H1 (cell line): ENCODE data around the gene MEGF11. TPM values are rescaled to one million over a fixed set of nuclear protein-coding genes. Genes with fewer than 3 reads are reported as not detected.

Experiments
- CTCF ChIA-PET: fragments of 300-600 bp; sonication (Branson Sonifier 250); formaldehyde crosslinking; loops from one replicate; lab custom pipeline; 2021; ENCODE audit not compliant: partially characterized antibody; lab: Charles Lee
- POLR2A ChIA-PET: fragments of 300-600 bp; sonication (Branson Sonifier 250); formaldehyde crosslinking; loops from one replicate; lab custom pipeline; 2021; ENCODE audit warnings: inconsistent platforms; ENCODE audit not compliant: partially characterized antibody; lab: Charles Lee
- DNase-seq, 2 experiments: peaks; one replicate each; pipeline versions ENCODE4 v3.0.0 to v3.0.0-alpha.2; 2010 to 2022; ENCODE audit warnings: low spot score in 2 of 2, low read depth in 1 of 2, mixed read lengths in 1 of 2
- FAIRE-seq: peaks from 2 replicates; lab custom pipeline; 2011; peaks lifted over from hg19 to GRCh38; lab: Jason Lieb, UNC
- H2AFZ ChIP-seq: 2 replicates; pipeline ENCODE4 v1.8.1; 2012; ENCODE audit warnings: low read length, inconsistent platforms
- H2AK5ac ChIP-seq: 2 replicates; pipeline ENCODE4 v1.6.1; 2013; ENCODE audit warnings: low read depth, low read length
- H2BK120ac ChIP-seq: replicated peaks from 2 replicates; pipeline ENCODE3; 2013; ENCODE audit warnings: low read depth, low read length, inconsistent platforms
- H2BK12ac ChIP-seq: 2 replicates; pipeline ENCODE4 v1.6.1; 2013; ENCODE audit warnings: low read depth, low read length
- H2BK15ac ChIP-seq: 2 replicates; pipeline ENCODE4 v1.6.1; 2013; ENCODE audit warnings: low read length
- H2BK20ac ChIP-seq: 2 replicates; pipeline ENCODE4 v1.6.1; 2013; ENCODE audit warnings: low read length
- H2BK5ac ChIP-seq: 2 replicates; pipeline ENCODE4 v1.6.1; 2013; ENCODE audit warnings: low read depth, low read length
- H3K14ac ChIP-seq: 2 replicates; pipeline ENCODE4 v1.6.1; 2013; ENCODE audit warnings: inconsistent platforms; ENCODE audit not compliant: insufficient read length
- H3K18ac ChIP-seq: 2 replicates; pipeline ENCODE4 v1.6.1; 2013; ENCODE audit warnings: low read length; ENCODE audit errors: extremely low read depth
- H3K23ac ChIP-seq: 2 replicates; pipeline ENCODE4 v1.6.1; 2013; ENCODE audit warnings: inconsistent platforms; ENCODE audit not compliant: insufficient read length
- H3K23me2 ChIP-seq: 2 replicates; pipeline ENCODE4 v1.6.1; 2013; ENCODE audit warnings: low read depth, low read length
- H3K27ac ChIP-seq: 2 replicates; pipeline ENCODE4 v1.6.1; 2011; ENCODE audit warnings: low read depth, low read length, inconsistent platforms
- H3K27me3 ChIP-seq, 4 experiments: replicated peaks in 1 of 4; 1 replicate in 1 of 4; 2 replicates in 3 of 4; pipeline versions ENCODE4 v1.6.1 to v1.8.1; 2011 to 2013; ENCODE audit warnings: low read length in 3 of 4, mild to moderate bottlenecking in 3 of 4, inconsistent platforms in 2 of 4, mixed read lengths in 2 of 4, moderate library complexity in 1 of 4; ENCODE audit not compliant: control insufficient read depth in 3 of 4, insufficient read depth in 3 of 4; ENCODE audit errors: extremely low read depth in 1 of 4
- H3K36me3 ChIP-seq, 4 experiments: 2 replicates each; pipeline versions ENCODE4 v1.6.1 to v1.8.1; 2011 to 2013; ENCODE audit warnings: mild to moderate bottlenecking in 4 of 4, low read length in 3 of 4, moderate library complexity in 2 of 4, control low read depth in 1 of 4, inconsistent platforms in 1 of 4; ENCODE audit not compliant: insufficient read depth in 4 of 4, control insufficient read depth in 2 of 4
- H3K4ac ChIP-seq: replicated peaks from 2 replicates; pipeline ENCODE3; 2013; ENCODE audit warnings: low read length, low read depth, mixed read lengths, inconsistent platforms; ENCODE audit not compliant: insufficient read length
- H3K4me1 ChIP-seq, 4 experiments: replicated peaks in 1 of 4; 1 replicate in 1 of 4; 2 replicates in 3 of 4; pipeline versions ENCODE4 v1.6.1 to v1.8.1; 2011 to 2013; ENCODE audit warnings: low read length in 3 of 4, inconsistent platforms in 2 of 4, mixed read lengths in 1 of 4; ENCODE audit not compliant: insufficient read depth in 4 of 4, control insufficient read depth in 3 of 4
- H3K4me2 ChIP-seq, 2 experiments: 2 replicates each; pipeline versions ENCODE4 v1.6.1 to v1.8.1; 2011 to 2013; ENCODE audit warnings: low read depth in 2 of 2, low read length in 2 of 2, control low read depth in 1 of 2, inconsistent platforms in 1 of 2, mild to moderate bottlenecking in 1 of 2; ENCODE audit not compliant: insufficient read depth in 1 of 2
- H3K4me3 ChIP-seq, 4 experiments: fragments of 200-600, 300-600 bp in 1 of 4; sonication (generic), shearing (Covaris generic), sonication (Bioruptor Twin) in 1 of 4; 2 replicates each; pipeline versions ENCODE4 v1.5.1 to v1.8.1; 2011 to 2016; ENCODE audit warnings: low read length in 4 of 4, low read depth in 3 of 4, control low read depth in 2 of 4, inconsistent platforms in 2 of 4, mild to moderate bottlenecking in 2 of 4, mixed read lengths in 1 of 4, moderate library complexity in 1 of 4; ENCODE audit not compliant: insufficient read depth in 2 of 4; ENCODE audit errors: extremely low read depth in 1 of 4
- H3K56ac ChIP-seq: replicated peaks from 2 replicates; pipeline ENCODE3; 2013; ENCODE audit warnings: low read depth, mild to moderate bottlenecking, mixed read lengths, low read length, inconsistent platforms; ENCODE audit not compliant: insufficient read length
- H3K79me1 ChIP-seq: 2 replicates; pipeline ENCODE4 v1.6.1; 2013; ENCODE audit warnings: low read depth, low read length, control low read depth
- H3K79me2 ChIP-seq, 2 experiments: 2 replicates each; pipeline versions ENCODE4 v1.6.1 to v1.8.1; 2012 to 2013; ENCODE audit warnings: low read length in 2 of 2, mild to moderate bottlenecking in 2 of 2, inconsistent platforms in 1 of 2; ENCODE audit not compliant: insufficient read depth in 2 of 2, control insufficient read depth in 1 of 2
- H3K9ac ChIP-seq, 4 experiments: replicated peaks in 1 of 4; 1 replicate in 1 of 4; 2 replicates in 3 of 4; pipeline versions ENCODE4 v1.6.1 to v1.8.1; 2011 to 2013; ENCODE audit warnings: low read depth in 3 of 4, low read length in 3 of 4, control low read depth in 2 of 4, mild to moderate bottlenecking in 2 of 4, moderate library complexity in 2 of 4, inconsistent platforms in 1 of 4; ENCODE audit errors: extremely low read depth in 1 of 4
- H3K9me3 ChIP-seq, 2 experiments: 2 replicates each; pipeline versions ENCODE4 v1.6.1 to v1.8.1; 2012 to 2013; ENCODE audit warnings: mild to moderate bottlenecking in 2 of 2, moderate library complexity in 2 of 2, control low read depth in 1 of 2, inconsistent platforms in 1 of 2, low read depth in 1 of 2, low read length in 1 of 2, mixed read lengths in 1 of 2; ENCODE audit not compliant: insufficient read depth in 2 of 2
- H4K20me1 ChIP-seq, 2 experiments: replicated peaks in 1 of 2; 2 replicates each; pipeline versions ENCODE3 to v1.8.1; 2011 to 2013; ENCODE audit warnings: inconsistent platforms in 2 of 2, low read length in 2 of 2, mild to moderate bottlenecking in 1 of 2; ENCODE audit not compliant: insufficient read depth in 2 of 2, control insufficient read depth in 1 of 2
- H4K5ac ChIP-seq: 2 replicates; pipeline ENCODE4 v1.6.1; 2013; ENCODE audit warnings: low read length, low read depth, mixed read lengths, inconsistent platforms; ENCODE audit not compliant: insufficient read length
- H4K8ac ChIP-seq: 2 replicates; pipeline ENCODE4 v1.8.0; 2013; ENCODE audit warnings: mild to moderate bottlenecking, moderate library complexity, low read length, inconsistent platforms; ENCODE audit not compliant: insufficient read depth; ENCODE audit errors: extremely low read depth
- H4K91ac ChIP-seq: replicated peaks from 2 replicates; pipeline ENCODE3; 2013; ENCODE audit warnings: low read length, mixed read lengths, inconsistent platforms; ENCODE audit not compliant: insufficient read length
- KDM5A ChIP-seq: fragments of 200-600 bp; IDR thresholded peaks from 2 replicates; pipeline ENCODE4 v1.7.1; 2012; ENCODE audit warnings: mild to moderate bottlenecking, low read length, inconsistent platforms, mixed read lengths
- WGBS, 2 experiments: shearing (Covaris generic) in 1 of 2; methylation state at CpG; one replicate each; pipeline versions ENCODE4 v1.1.6 to v1.1.7; 2013 to 2015; ENCODE audit warnings: low lambda C conversion rate in 2 of 2, mixed read lengths in 2 of 2, inconsistent platforms in 1 of 2, low coverage in 1 of 2, missing lambda C conversion rate in 1 of 2; ENCODE audit not compliant: insufficient replicate concordance in 2 of 2, insufficient coverage in 1 of 2, insufficient read length in 1 of 2; ENCODE audit errors: extremely low coverage in 1 of 2, missing lambda C conversion rate in 1 of 2; 5-methylcytosine and 5-hydroxymethylcytosine counted together
- polyA plus RNA-seq, 7 experiments: library from polyadenylated mRNA; depleted of rRNA in 3 of 7; stranded (reverse) in 5 of 7; unstranded in 2 of 7; fragments of >200 nt in 5 of 7; fragments of 200-250 nt in 2 of 7; gene quantifications; 1 replicate in 5 of 7; 2 replicates in 1 of 7; 4 replicates in 1 of 7; pipeline versions ENCODE4 v1.2.1 to v1.2.3, GENCODE V29; 2011 to 2013; ENCODE audit warnings: missing spikeins in 2 of 7, mixed read lengths in 2 of 7
- total RNA-seq: library from RNA; stranded (reverse); fragmentation: NEBNext Ultra II Directional; extraction: Animal tissue kit (Norgen Biotek cat#: 25700); gene quantifications from 2 replicates; pipeline ENCODE4 v1.2.1, GENCODE V29; 2021

MEGF11 gene
- total and polyA plus RNA-seq, 2 of the 8 experiments (the other 6 are each of a cell fraction or from before 2014, with no cell fraction given) = 4.4 to 4.8 TPM

DNA sequence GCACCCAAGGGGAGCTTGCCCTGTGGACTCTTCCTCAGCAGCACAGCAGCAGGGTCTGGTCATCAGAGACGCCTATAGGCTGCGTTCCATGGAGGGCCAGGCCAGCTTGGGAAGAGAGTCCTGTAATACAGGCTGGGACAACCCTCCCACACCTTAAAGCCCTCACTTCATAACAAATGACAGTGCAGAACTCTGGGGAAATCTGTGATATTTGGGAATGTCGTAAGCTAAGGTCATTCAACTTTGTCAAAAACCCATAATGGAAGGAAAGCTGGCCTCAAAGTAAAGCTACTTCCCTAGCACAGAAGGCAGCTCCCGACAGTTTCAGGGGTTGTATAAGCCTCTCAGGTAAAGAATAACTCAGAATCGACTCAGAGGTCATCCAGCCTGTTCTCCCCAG is 133.1 kb downstream of the MEGF11 start:
- Histone ChIP-seq H3K9me3 (no peaks in the 10 kb centered on the region), H4K20me1 (peaks cover 0 to 1% of the 10 kb centered on the region in 2 experiments), H3K27ac (no peak overlapping the region), H3K23ac (no peak overlapping the region), H3K9ac (no peak overlapping the region), H3K14ac (no peak overlapping the region), H3K56ac (no peak overlapping the region), H2BK15ac (no peak overlapping the region), H2AK5ac (no peak overlapping the region), H3K18ac (no peak overlapping the region), H2BK12ac (no peak overlapping the region), H3K4me1 (peaks cover 0 to 6% (median 2%) of the 10 kb centered on the region in 4 experiments; a peak in 2 of 7 replicates), H3K4me3 (no peak overlapping the region)
- DNase-seq = no peak
- POLR2A ChIA-PET = interaction anchor here (1.6 kb wide), 1 partner anchor 53 kb away, joined by 3 read pairs; no protein-coding TSS in a partner anchor
- TF ChIP-seq KDM5A = no peak
- TF ChIP-seq, all 59 proteins: peak for 0
- H4K5ac ChIP-seq = no peak overlapping the region
- no peaks in the 10 kb centered on the region for H3K23me2 ChIP-seq
- no peak overlapping the region for H2AFZ ChIP-seq
- no peak for FAIRE-seq
- H2BK5ac ChIP-seq = no peak overlapping the region
- no peaks in the 10 kb centered on the region for H3K79me1 ChIP-seq
- no peak overlapping the region for H4K8ac ChIP-seq
- H3K27me3 ChIP-seq = no peaks in the 10 kb centered on the region
- H3K4me2 ChIP-seq = no peak overlapping the region
- H2BK120ac ChIP-seq = no peak overlapping the region
- 90% methylated on average over 5 of the region's 5 CpGs; no CpG with 5 or more reads in 1 of the 2 experiments for WGBS, 2 experiments
- no peak overlapping the region for H2BK20ac ChIP-seq
- no peaks in the 10 kb centered on the region for H3K79me2 ChIP-seq
- no peak overlapping the region for H4K91ac ChIP-seq
- H3K36me3 ChIP-seq = no peaks in the 10 kb centered on the region
- H3K4ac ChIP-seq = no peak overlapping the region
- CTCF ChIA-PET = interaction anchor here (0.6 to 1.3 kb wide), 4 partner anchors 10 to 1406 kb away, joined by 3 to 4 read pairs (median 3); no protein-coding TSS in a partner anchor
